HG02678 (cell line): Measurements from ENCODE around the gene ZFYVE26.
"Not testable (repeated sequence)": the region's sequence is repeated elsewhere in the genome, so short reads cannot be mapped to it uniquely, and the experiment has no call there.

Experiments
- ATAC-seq: cut with Tn5 transposase; IDR thresholded peaks from one replicate; pipeline ENCODE4 v1.9.1; 2021; ENCODE audit warnings: mild to moderate bottlenecking, moderate library complexity; ENCODE audit not compliant: unreplicated experiment

ZFYVE26 gene

DNA sequence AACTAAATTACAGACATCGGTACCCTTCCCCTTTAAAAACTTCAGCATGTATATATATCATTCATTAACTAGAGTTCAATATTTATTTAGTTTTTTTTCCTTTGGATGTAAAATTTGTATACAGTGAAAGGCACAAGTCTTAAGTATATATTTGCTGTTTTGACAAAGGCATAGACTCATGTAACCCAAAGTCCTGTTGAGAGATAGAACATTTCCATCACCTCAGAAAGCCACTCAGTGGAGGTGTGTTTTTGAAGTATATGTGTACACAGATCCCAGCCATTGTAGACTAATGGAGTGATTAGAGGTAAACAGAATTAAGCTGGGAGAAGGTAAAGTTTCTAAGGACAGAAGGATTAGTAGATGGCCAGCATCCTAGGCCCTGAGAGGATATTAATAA lies 99.3 kb downstream of the ZFYVE26 start:
- no peak for ATAC-seq

DNA sequence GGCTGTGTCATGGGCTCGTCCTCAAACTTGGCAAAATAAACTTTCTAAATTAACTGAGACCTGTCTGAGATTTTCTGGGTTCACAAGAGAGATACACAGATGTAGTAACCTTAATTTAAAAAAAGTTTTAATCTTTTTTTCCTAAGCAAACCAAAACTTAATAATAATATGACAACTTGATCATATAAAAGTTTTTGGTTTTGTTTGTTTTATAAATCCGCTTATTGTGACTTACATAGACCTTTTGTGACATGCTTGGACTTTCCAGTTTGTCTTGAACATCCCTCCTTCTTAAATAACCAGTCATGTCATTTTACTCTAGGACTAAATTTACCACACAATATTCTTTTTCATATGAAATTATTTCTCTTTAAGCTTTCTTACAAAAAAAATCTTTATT lies 106.2 kb downstream of the ZFYVE26 start:
- no peak for ATAC-seq

DNA sequence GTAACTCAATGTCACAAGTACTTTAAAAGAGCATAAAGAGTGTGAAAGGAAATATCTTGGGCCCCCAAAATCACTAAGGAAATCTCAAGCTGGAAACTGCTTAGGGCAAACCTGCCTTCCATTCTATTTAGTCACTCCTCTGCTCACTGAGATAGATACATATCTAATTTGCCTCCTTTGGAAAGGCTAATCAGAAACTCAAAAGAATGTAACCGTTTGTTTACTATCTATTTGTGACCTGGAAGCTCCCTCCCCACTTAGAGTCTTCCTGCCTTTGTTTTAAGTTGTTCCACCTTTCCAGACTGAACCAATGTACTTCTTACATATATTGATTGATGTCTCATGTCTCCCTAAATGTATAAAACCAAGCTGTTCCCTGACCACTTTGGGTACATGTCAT lies 106.6 kb downstream of the ZFYVE26 start:
- ATAC-seq = not testable (repeated sequence)

DNA sequence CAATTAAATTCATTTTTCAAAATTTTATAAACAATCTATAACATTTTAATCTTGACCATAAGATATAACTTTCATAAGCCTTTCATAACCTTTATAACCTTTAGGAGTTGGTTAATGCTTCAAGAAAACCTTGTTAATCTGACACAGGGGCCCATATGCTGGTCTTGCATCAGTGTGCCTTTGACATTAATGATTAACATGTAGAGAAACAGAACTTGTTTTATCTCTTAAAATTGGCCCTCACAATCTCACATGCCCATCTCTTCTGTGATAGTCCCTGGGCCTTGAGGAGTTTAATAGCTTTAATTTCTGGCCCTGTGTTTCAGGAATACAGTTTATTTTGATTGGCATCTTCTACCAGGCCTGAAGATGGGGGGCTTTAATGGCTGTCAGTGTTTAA lies 107.0 kb downstream of the ZFYVE26 start:
- not testable (repeated sequence) for ATAC-seq

DNA sequence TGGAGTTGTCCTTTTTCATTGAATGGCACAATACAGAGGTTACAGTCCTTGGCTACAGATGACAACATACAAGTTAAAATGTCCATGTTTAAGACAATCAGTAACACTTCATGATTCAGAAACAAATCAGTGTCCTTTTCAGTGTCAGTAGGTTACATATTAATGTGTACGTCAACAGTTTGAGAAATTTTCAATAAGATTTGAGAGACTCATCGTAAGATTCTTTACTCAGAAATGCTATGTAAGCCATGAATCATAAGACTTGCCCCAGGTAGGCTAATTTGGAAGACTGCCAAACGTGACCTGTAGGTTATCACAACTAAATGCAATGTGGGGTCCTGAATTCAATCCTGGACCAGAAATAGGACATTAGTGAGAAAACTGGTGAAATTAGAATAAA lies 111.2 kb downstream of the ZFYVE26 start:
- ATAC-seq = no peak

DNA sequence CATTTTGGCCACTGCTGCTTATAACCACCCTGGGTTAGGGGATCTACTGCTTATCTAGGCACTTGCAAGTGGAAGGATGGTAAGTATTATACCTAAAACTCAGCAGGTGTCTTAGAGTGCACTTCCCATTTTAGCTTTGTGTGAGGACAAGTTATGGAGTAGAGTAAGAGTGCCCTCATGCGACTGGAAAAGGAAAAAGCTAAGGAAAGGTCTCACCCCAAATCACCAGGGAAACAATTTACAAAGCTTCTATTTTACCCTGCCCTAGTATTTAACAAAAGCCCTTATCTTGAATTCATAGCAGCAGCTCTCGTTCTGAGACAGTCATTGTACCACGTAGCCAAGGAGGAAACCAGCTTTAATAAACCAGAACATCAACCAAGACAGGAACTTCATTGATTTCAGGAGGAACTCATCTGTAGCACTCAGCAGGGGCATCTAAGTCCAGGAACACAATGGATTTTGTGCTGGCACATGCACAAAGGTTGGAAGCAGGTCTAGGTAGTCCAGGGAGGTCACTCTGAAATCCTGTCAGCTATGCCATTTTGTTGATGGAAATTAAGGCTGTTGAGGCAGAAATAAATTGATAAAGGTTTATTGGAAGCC lies 111.8 kb downstream of the ZFYVE26 start:
- ATAC-seq = no peak

DNA sequence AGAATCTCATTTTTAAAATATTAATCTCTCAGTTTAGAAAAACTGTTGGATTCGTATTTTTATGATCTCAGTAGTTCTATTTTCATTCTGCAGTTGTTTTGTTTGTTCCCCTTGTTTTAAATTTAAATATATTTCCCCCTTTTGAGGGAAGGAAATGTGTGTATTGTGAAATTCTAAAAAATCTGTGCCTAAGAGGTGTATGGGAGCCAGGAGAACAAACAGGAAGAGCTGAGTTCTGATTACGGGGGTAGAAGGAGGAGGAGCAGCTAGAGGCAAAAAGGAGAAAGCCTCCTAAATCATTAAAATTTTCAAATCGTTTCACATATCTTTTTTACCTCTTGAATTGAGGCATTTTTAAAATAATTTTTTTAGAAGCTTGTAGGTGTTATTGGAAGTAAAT lies 112.4 kb downstream of the ZFYVE26 start:
- ATAC-seq = no peak

DNA sequence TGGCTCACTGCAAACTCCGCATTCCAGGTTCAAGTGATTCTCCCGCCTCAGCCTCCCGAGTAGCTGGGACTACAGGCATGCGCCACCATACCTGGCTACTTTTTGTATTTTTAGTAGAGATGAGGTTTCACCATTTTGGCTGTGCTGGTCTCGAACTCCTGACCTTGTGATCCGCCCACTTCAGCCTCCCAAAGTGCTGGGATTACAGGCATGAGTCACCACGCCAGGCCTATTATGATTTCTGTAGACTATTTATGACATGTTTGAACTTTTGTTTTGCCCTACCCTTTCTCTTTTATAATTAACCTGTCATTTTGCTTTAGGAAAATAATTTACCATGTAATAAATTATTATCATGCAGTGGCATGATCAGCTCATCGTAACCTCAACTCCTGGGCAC lies 114.9 kb downstream of the ZFYVE26 start, which contains the start of gene RDH12:
TSS of gene RDH12 (plus strand) at position 395 of the 400 bp plus-strand sequence. CDS start 20,757 bp downstream, outside the sequence.
- not testable (repeated sequence) for ATAC-seq

DNA sequence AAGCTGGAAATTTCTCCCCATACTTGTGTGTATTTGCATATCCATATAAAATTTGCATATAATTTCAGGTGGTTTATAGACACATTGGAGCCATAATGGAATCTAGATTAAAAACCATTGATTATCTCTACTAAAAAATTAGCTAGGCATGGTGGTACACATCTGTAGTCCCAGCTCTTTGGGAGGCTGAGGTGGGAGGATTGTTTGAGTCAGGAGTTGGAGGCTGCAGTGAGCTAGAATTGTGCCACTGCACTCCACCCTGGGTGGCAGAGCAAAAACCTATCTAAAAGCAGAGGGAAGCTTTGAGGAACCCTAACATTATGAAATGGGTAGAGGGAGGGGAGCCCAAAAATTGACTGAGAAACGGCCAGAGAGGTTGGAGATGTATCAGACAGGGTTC lies 118.2 kb downstream of the ZFYVE26 start:
- ATAC-seq = no peak

DNA sequence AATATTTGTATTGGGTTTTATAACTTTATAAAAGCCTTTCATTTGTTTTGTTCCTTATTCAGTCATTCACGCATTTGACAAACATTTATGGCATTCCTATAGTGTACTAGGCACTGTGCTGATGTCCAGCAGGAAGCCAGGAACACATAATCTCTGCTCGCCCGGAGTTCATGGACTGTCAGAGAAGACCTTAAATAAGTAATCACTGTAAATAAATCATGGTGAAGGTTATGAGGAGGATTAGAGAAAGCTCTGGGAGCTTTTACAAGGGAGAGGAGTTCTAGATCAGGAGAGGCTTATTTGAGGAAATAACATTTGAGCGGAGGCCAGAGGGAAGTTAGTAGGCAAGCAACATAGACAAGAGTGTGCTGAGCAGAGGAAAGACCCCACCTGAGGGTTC lies 119.4 kb downstream of the ZFYVE26 start:
- no peak for ATAC-seq
